HG03521 (cell line): ENCODE measurements around the gene COL8A1.

ENCODE experiments used
- ATAC-seq: cut with Tn5 transposase; IDR thresholded peaks from one replicate; pipeline ENCODE4 v1.9.1; 2021; ENCODE audit warnings: mild to moderate bottlenecking, moderate library complexity; ENCODE audit not compliant: unreplicated experiment

COL8A1 gene

GRCh38 chr3:99757966-99758365, 119.6 kb downstream of the COL8A1 start:
- no peak for ATAC-seq

GRCh38 chr3:99758502-99759177, 120.2 kb downstream of the COL8A1 start:
- ATAC-seq: no peak

DNA sequence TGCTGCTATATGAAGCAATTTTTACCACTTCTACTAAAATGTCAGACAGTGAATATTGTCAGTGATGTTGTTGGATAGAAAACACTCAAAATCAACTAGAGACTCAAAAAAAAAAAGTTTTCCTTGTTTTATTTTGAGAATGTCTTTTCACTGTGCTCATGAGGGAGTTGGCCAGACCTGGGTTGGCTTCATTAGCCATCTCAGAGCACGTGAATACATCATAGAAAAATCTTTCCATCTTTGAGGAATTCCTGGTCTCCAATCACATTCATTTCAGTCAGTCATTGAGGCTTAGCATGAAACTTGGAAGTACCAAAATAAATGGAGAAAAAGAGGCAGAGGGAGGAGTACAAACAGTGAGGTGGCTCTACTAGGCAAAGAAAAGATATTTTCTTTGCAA, 121.6 kb downstream of the COL8A1 start:
- no peak for ATAC-seq

GRCh38 chr3:99760629-99761028, 122.2 kb downstream of the COL8A1 start:
- no peak for ATAC-seq

- ATAC-seq: no peak
Measured at GRCh38 chr3:99761415-99762165, 123.2 kb downstream of the COL8A1 start.

DNA sequence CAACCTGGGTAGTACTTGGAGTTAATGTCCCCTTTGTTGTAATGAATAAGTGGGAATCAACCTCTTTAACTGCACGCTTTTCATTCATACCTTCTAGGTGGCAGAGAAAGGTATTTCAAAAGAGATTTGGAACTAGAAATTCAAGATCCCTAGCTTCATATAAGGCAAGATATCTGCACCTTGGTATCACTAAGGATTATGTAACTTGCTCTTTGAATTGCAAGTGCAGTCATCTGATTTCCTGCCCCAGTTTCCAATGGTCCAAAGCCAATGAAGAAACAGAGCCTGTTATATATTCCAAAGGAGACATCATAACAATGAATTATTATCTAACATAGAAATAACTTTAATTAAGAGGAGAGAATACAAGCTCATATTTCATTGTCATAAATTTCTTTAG, 124.5 kb downstream of the COL8A1 start:
- ATAC-seq: no peak

DNA sequence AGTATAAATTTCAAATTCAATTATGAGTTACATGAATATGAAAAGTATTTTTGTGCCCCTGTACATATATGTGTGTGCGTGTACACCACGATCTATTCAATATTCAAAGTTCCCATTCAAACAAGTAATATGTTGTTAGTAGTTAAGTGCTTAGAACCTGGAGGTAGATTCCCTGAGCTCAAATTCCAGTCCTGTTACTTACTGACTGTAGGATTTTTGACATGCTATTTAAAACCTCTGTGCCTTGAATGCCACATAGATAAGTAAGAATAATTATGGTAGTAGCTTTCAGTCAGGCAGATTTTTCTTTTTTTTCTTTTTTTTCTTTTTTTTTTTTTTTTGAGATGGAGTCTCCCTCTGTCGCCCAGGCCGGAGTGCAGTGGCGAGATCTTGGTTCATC, 126.0 kb downstream of the COL8A1 start:
- no peak for ATAC-seq

DNA sequence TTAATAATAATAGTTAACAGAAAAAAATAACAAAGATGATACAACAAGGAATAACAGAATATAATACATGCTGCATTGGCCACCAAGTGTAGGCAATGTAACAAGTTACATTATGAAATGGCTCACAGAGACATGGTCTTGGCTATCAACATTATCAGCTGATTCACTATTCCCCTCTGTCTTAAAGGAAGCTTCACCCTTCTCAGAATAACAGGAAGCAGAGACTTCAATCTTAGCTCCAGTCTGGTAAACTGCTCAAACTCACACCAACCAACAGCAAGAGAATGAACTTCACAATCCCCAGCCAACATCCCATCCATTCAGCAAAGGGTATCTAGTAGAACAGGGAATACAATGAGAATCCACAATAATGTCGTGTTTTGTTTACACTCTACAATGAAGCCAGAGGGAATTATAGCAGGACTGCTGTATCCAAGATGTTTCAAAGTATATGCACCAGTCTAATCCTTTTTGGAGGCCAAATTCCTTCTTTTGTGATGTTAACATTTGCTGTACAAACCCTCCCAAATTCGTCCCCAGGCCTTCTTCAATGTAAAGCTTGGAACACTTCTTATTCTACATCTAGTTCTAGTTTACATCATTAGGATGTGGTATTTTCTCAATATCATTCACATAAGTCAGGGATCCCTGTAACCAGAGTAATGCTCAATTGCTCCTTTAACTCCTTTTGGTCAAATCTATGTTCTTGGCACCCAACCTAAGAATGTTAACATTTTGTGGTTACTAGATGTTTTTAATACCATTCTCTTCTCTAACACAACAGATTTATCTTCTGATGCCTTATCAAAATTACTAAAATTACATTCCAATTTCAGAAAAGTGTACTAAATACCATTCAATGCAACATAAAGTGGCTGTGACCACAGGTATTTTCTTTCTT, 126.9 kb downstream of the COL8A1 start:
- no peak for ATAC-seq

GRCh38 chr3:99767291-99767690, 128.9 kb downstream of the COL8A1 start:
- ATAC-seq: no peak

- ATAC-seq: no peak
Measured at GRCh38 chr3:99768126-99768525, 129.7 kb downstream of the COL8A1 start.

GRCh38 chr3:99768808-99769501, 130.6 kb downstream of the COL8A1 start:
- ATAC-seq: no peak

DNA sequence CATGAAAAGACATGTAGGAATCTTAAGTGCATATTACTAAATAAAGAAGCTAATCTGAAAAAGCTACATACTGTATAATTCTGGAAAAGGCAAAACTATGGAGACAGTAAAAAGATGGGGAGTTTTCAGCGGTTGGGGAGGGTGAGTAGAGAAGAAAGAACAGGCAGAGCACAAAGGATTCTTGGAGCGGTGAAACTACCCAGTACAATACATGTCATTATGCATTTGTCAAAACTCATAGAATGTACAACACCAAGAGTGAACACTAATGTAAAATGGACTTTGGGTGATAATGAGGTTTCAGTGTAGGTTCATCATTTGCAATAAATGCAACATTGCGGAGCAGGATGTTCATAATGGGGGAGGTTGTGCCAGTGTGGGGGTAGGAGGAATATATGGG, 133.8 kb downstream of the COL8A1 start:
- ATAC-seq: no peak

- ATAC-seq: no peak
Measured at GRCh38 chr3:99772671-99773070, 134.3 kb downstream of the COL8A1 start.

DNA sequence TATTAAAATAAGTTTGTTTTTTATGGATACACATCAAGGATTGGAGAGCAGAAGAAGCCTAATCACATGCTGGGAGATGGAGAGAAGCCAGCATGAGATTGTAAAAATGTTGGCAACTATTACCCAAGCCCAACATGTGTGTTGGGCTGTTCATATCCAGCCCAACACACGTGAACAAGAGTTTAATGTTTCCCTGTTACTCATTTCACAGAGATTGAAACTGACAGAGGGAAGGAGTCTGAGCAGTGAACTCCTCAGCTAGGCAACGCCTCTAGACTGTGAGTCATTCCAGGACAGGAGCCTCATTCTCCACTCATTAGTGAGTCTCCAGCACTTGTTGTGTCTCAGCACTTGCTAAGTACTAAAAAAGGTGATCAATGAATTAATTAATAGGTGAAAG, 136.1 kb downstream of the COL8A1 start:
- ATAC-seq: peak; percentile 91

DNA sequence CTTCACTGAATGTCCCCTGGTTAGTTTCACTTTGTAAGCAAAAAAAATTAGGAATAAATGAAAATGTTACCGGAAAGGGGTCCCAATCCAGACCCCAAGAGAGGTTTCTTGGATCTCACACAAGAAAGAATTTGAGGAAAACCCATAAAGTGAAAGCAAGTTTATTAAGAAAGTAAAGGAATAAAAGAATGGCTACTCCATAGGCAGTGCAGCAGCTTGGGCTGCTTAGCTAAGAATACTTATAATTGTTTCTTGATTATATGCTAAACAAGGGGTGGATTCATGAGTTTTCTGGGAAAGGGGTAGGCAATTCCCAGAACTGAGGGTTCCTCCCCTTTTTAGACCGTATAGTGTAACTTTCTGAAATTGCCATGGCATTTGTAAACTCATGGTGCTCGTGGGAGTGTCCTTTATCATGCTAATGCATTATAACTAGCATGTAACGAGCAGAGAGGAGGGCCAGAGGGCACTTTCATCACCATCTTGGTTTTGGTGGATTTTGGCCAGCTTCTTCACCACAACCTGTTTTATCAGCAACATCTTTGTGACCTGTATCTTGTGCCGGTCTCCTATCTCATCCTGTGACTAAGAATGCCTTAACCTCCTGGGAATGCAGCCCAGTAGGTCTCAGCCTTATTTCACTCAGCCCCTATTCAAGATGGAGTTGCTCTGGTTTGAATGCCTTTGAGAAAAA, 138.3 kb downstream of the COL8A1 start:
- ATAC-seq: no peak

DNA sequence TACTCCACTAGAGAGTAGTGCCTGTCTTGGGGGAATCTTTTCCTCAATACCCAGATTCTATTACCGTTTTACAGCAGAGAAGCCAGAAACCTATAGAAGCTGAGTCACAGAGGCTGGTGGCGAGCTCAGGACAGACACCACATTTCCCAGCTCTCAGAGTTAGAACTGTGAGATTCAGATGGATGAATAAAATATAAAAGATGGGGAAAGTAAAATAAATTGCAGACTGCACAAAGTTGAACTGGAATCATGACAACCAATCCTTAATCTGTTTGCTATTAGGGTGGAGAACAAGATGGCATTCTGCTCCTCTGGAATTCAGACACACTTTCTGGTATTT, 138.8 kb downstream of the COL8A1 start:
- no peak for ATAC-seq

DNA sequence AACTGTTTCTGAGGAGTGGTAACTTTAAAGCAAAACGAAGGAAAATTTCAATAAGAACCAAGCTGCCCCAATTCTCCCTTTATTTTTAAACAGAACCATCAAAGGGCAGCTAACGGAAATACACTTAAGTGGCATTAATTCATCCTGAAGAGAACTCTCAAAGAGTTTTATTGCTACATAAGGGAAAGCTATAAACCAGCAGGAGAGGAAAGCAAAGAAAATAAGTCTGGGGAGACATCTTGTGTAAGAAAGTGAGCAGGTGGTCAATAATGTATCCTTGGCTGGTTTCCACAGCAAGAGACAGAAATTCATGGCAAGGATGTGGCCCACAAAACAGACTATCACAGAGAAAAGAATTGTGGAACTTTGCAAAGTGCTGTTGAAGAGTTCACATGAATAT, 139.3 kb downstream of the COL8A1 start:
- no peak for ATAC-seq

DNA sequence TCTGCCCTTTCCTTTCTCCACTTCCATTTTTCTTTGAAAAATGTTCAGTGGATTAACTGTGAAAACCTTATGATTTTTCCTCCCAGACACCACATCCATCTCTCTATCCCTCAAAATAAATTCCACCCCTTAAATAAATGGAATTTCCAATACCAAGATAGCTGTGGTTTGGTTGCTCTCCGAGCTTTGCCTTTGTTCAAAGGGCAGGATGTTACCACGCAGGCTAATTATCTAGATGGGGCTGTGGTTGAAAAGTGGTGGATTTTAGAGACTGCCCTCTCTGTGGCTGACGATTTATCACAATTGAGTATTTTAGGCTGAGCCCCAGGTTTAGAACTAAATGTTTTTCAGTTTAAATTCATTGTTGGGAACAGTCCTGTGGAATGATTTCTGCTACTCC, 142.4 kb downstream of the COL8A1 start:
- no peak for ATAC-seq

GRCh38 chr3:99781761-99782160, 143.4 kb downstream of the COL8A1 start:
- no peak for ATAC-seq

DNA sequence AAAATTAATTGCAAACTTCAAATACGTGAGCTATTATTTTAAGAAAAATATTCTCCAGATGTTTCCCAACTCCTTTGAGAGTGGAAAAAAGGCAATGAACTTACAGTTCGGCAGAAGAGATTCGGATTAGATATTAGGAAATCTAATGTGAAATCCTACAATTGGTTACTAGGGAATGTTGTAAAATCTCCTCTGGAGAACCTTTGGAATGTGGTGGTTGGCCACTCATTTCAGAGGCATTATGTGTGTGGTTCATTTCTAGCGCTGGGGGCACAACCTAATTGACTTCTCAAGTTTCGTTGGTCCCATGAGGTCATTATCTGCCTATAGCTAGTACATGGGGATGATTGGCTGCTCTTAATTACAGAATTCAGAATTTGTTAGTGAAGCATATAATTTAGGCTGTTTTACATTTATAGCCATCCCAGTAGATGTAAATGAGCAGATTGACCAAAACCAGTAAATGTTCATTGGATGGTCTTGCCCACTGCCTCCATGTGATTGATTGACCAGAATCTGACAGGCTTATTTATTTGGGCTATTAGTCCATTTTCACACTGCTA, 144.7 kb downstream of the COL8A1 start:
- ATAC-seq: no peak
